Sigmoid colon (tissue), 4 donors: Measurements from ENCODE around the gene ZNF12.

ENCODE experiments used
- CTCF ChIP-seq, 4 experiments: fragments of 450-650 bp in 3 of 4; fragments of 200-600 bp in 1 of 4; IDR thresholded peaks; one replicate each; pipeline ENCODE4 v1.5.1; 2016 to 2019; ENCODE audit warnings: antibody characterized with exemption in 4 of 4, mild to moderate bottlenecking in 3 of 4, moderate library complexity in 2 of 4
- EP300 ChIP-seq, 4 donors: sonication (generic); formaldehyde crosslinking; IDR thresholded peaks; one replicate each; pipeline ENCODE4 v1.6.1; 2017; ENCODE audit warnings: antibody characterized with exemption in 4 of 4
- POLR2A ChIP-seq, 2 donors: fragments of 450-650 bp; IDR thresholded peaks; one replicate each; pipeline ENCODE4 v1.6.1; 2016; ENCODE audit warnings: antibody characterized with exemption in 2 of 2, mild to moderate bottlenecking in 2 of 2, moderate library complexity in 2 of 2
- POLR2AphosphoS5 ChIP-seq, 4 donors: sonication (generic); formaldehyde crosslinking; IDR thresholded peaks; one replicate each; pipeline ENCODE4 v1.6.1; 2017; ENCODE audit warnings: antibody characterized with exemption in 4 of 4

GRCh38 chr7:6658618-6659345 lies 48.0 kb downstream of the ZNF12 start:
- TF ChIP-seq CTCF (IDR thresholded peaks at IDR 0.05): no peak
- TF ChIP-seq EP300 (IDR thresholded peaks at IDR 0.05): no peak
- no peak for TF ChIP-seq POLR2A (IDR thresholded peaks at IDR 0.05)
- TF ChIP-seq POLR2AphosphoS5 (IDR thresholded peaks at IDR 0.05): no peak
